GM12878 (cell line): Measurements from ENCODE around the gene CREB3. TPM values are rescaled to one million over a fixed set of nuclear protein-coding genes. Genes with fewer than 3 reads are reported as not detected.
A peak's percentile ranks its signal among the peaks of the same experiment; 100 is the strongest.

Experiments
- ATAC-seq: fragments of 200-7000 bp; cut with Tn5 transposase; 3 replicates; pipeline ENCODE4 v1.9.1; 2020; ENCODE audit warnings: mild to moderate bottlenecking, moderate library complexity
- BruUV-seq: library from RNA; stranded (reverse); fragments of 400-500 nt; replicated peaks from 2 replicates; lab custom pipeline; 2021; lab: Mats Ljungman, UMichigan
- CTCF ChIA-PET: fragments of 300-600 bp; sonication (Branson Sonifier 250); formaldehyde crosslinking; extraction: SDS; loops from one replicate; lab custom pipeline; 2021; ENCODE audit warnings: inconsistent platforms; lab: Yijun Ruan, JAX
- POLR2A ChIA-PET: fragments of 350-600 bp; formaldehyde crosslinking; extraction: SDS; loops from one replicate; lab custom pipeline; 2021; ENCODE audit warnings: inconsistent platforms; lab: Charles Lee
- RAD21 ChIA-PET: fragments of 300-600 bp; sonication (Branson Sonifier 250); formaldehyde crosslinking; loops from one replicate; lab custom pipeline; 2023; ENCODE audit warnings: antibody characterized with exemption; ENCODE audit not compliant: unreplicated experiment; lab: Charles Lee
- SMC1A ChIA-PET: fragments of 300-600 bp; sonication (Branson Sonifier 250); formaldehyde crosslinking; loops from one replicate; lab custom pipeline; 2023; ENCODE audit not compliant: unreplicated experiment, uncharacterized antibody; lab: Charles Lee
- DNase-seq: peaks from one replicate; pipeline ENCODE4 v3.0.0-alpha.2; 2011; ENCODE audit warnings: low read depth, low spot score
- FAIRE-seq: peaks from 3 replicates; lab custom pipeline; 2011; peaks lifted over from hg19 to GRCh38; lab: Jason Lieb, UNC
- H2AFZ ChIP-seq: 2 replicates; pipeline ENCODE4 v1.6.0; 2011; ENCODE audit warnings: low read depth, low read length, control low read depth; ENCODE audit not compliant: control insufficient read depth
- H3K27ac ChIP-seq: 2 replicates; pipeline ENCODE4 v1.5.1; 2011; ENCODE audit warnings: control low read depth; ENCODE audit not compliant: control insufficient read depth, insufficient read depth
- H3K27me3 ChIP-seq, 2 experiments: replicated peaks in 1 of 2; 2 replicates each; pipeline versions ENCODE4 v1.6.0 to v1.6.1; 2011; ENCODE audit warnings: low read length in 1 of 2; ENCODE audit not compliant: control insufficient read depth in 2 of 2, insufficient read depth in 2 of 2
- H3K36me3 ChIP-seq, 2 experiments: 2 replicates each; pipeline ENCODE4 v1.5.1; 2011; ENCODE audit warnings: low read length in 1 of 2; ENCODE audit not compliant: control insufficient read depth in 2 of 2, insufficient read depth in 2 of 2
- H3K4me1 ChIP-seq: 2 replicates; pipeline ENCODE4 v1.6.1; 2011; ENCODE audit warnings: mild to moderate bottlenecking, low read length, moderate library complexity, mixed read lengths; ENCODE audit not compliant: control insufficient read depth, insufficient read depth
- H3K4me2 ChIP-seq: 2 replicates; pipeline ENCODE4 v1.6.0; 2011; ENCODE audit warnings: control low read depth; ENCODE audit not compliant: control insufficient read depth, insufficient read depth
- H3K4me3 ChIP-seq: fragments of 200-600 bp; sonication (generic); 2 replicates; pipeline ENCODE4 v1.5.1; 2016
- H3K79me2 ChIP-seq: 2 replicates; pipeline ENCODE4 v1.6.0; 2011; ENCODE audit warnings: low read length; ENCODE audit not compliant: control insufficient read depth, insufficient read depth
- H3K9ac ChIP-seq: 2 replicates; pipeline ENCODE4 v1.8.0; 2011; ENCODE audit warnings: low read length, control low read depth, mixed read lengths; ENCODE audit not compliant: control insufficient read depth, insufficient read depth
- H3K9me3 ChIP-seq: replicated peaks from 3 replicates; pipeline ENCODE4 v1.5.1; 2011; ENCODE audit warnings: mild to moderate bottlenecking, low read length; ENCODE audit not compliant: control insufficient read depth, insufficient read depth
- H4K20me1 ChIP-seq: 2 replicates; pipeline ENCODE4 v1.6.0; 2011; ENCODE audit not compliant: control insufficient read depth, insufficient read depth
- BCL11A ChIP-seq: IDR thresholded peaks from 2 replicates; pipeline ENCODE4 v1.6.1; 2011; ENCODE audit warnings: low read depth, low read length
- CBX3 ChIP-seq: fragments of 200-600 bp; sonication (generic); IDR thresholded peaks from 2 replicates; pipeline ENCODE4 v1.6.1; 2016; ENCODE audit warnings: low read depth, borderline replicate concordance
- CHD2 ChIP-seq: IDR thresholded peaks from 2 replicates; pipeline ENCODE4 v1.6.1; 2011; ENCODE audit warnings: low read depth, low read length, improper control_type of control experiment, borderline replicate concordance
- CREB1 ChIP-seq: IDR thresholded peaks from 2 replicates; pipeline ENCODE4 v1.6.1; 2012; ENCODE audit warnings: low read depth, mild to moderate bottlenecking, inconsistent platforms
- GABPA ChIP-seq: IDR thresholded peaks from 2 replicates; pipeline ENCODE4 v1.6.1; 2014; ENCODE audit warnings: antibody characterized with exemption, low read depth, mild to moderate bottlenecking, inconsistent platforms
- GATAD2B ChIP-seq: fragments of 450-650 bp; conservative IDR thresholded peaks from 2 replicates; pipeline ENCODE4 v1.6.1; 2017; ENCODE audit warnings: low read depth, mild to moderate bottlenecking, moderate library complexity
- IKZF1 ChIP-seq: fragments of 450-650 bp; conservative IDR thresholded peaks from 2 replicates; pipeline ENCODE4 v1.6.1; 2017; ENCODE audit warnings: antibody characterized with exemption, mild to moderate bottlenecking
- IKZF2 ChIP-seq, 2 experiments: fragments of 450-650 bp; IDR thresholded peaks; 2 replicates each; pipeline ENCODE4 v1.6.1; 2017; ENCODE audit warnings: mild to moderate bottlenecking in 2 of 2, moderate library complexity in 2 of 2
- IRF4 ChIP-seq: IDR thresholded peaks from 2 replicates; pipeline ENCODE4 v1.6.1; 2011; ENCODE audit warnings: low read depth, low read length
- KAT2A ChIP-seq: conservative IDR thresholded peaks from 2 replicates; pipeline ENCODE4 v1.6.1; 2011; ENCODE audit warnings: low read depth, low read length; ENCODE audit not compliant: control insufficient read depth
- MEF2A ChIP-seq: IDR thresholded peaks from 2 replicates; pipeline ENCODE4 v1.6.1; 2011; ENCODE audit warnings: low read depth, mild to moderate bottlenecking, low read length, moderate library complexity; ENCODE audit not compliant: insufficient read depth
- MXI1 ChIP-seq: fragments of 150-350 bp; IDR thresholded peaks from 2 replicates; pipeline ENCODE4 v1.6.1; 2011; ENCODE audit warnings: low read depth, mild to moderate bottlenecking, inconsistent platforms, low read length, improper control_type of control experiment
- MYC ChIP-seq: IDR thresholded peaks from 2 replicates; pipeline ENCODE4 v1.6.1; 2011; ENCODE audit warnings: mild to moderate bottlenecking, low read length, moderate library complexity, inconsistent platforms; ENCODE audit not compliant: insufficient read depth, insufficient replicate concordance, insufficient read length, severe bottlenecking
- POLR2A ChIP-seq: IDR thresholded peaks from 2 replicates; pipeline ENCODE4 v1.6.1; 2011; ENCODE audit warnings: low read depth, mild to moderate bottlenecking, low read length
- RUNX3 ChIP-seq: IDR thresholded peaks from 2 replicates; pipeline ENCODE4 v1.6.1; 2012; ENCODE audit warnings: low read length, inconsistent platforms
- YY1 ChIP-seq: IDR thresholded peaks from 2 replicates; pipeline ENCODE4 v1.6.1; 2011; ENCODE audit warnings: low read depth, mild to moderate bottlenecking, low read length
- ZNF207 ChIP-seq: fragments of 450-650 bp; IDR thresholded peaks from 2 replicates; pipeline ENCODE4 v1.6.1; 2014; ENCODE audit warnings: antibody characterized with exemption, mild to moderate bottlenecking, borderline replicate concordance
- WGBS: methylation state at CpG from one replicate; pipeline ENCODE4 v1.1.6; 2016; ENCODE audit warnings: low lambda C conversion rate; ENCODE audit not compliant: insufficient replicate concordance, insufficient coverage; ENCODE audit errors: missing lambda C conversion rate; 5-methylcytosine and 5-hydroxymethylcytosine counted together
- in situ Hi-C: fragments of 300-500 bp; cut with MboI; formaldehyde crosslinking; loops from 9 replicates; pipeline ENCODE4 v1.14.3; 2018; ENCODE audit warnings: mixed read lengths
- intact Hi-C: fragments of 100-400 bp; cut with micrococcal nuclease; formaldehyde crosslinking; loops from one replicate; pipeline ENCODE4 v1.14.2; 2022; ENCODE audit not compliant: unreplicated experiment
- polyA plus RNA-seq, 11 experiments: library from polyadenylated mRNA; depleted of rRNA in 4 of 11; unstranded in 6 of 11; stranded (reverse) in 5 of 11; fragments of >200 nt; fragmentation: Nextera tagmentation in 4 of 11; fragmentation: Illumina TruSeq in 1 of 11; extraction: Ambion mirVana in 4 of 11; extraction: Trizol in 1 of 11; gene quantifications; 1 replicate in 1 of 11; 2 replicates in 10 of 11; pipeline versions ENCODE4 v1.2.1 to v1.2.3, GENCODE V29; 2011 to 2016; ENCODE audit warnings: inconsistent platforms in 2 of 11, missing spikeins in 2 of 11, low read depth in 1 of 11
- total RNA-seq, 4 experiments: library from RNA; depleted of rRNA in 3 of 4; stranded (reverse); fragments of >200 nt in 3 of 4; fragmentation: Illumina TruSeq in 1 of 4; extraction: Trizol in 1 of 4; gene quantifications; 2 replicates each; pipeline versions ENCODE4 v1.2.1 to v1.2.3, GENCODE V29; 2013 to 2021
- TF ChIP-seq, protein P1 (sequence below): fragments of 450-650 bp; IDR thresholded peaks from 2 replicates; pipeline ENCODE4 v1.6.1; 2017; ENCODE audit warnings: borderline replicate concordance

The CREB3 gene
- total and polyA plus RNA-seq, 10 of the 15 experiments (the other 5 are each of a cell fraction or from before 2014, with no cell fraction given) = 9.8 to 38.9 (median 19.8) TPM

DNA sequence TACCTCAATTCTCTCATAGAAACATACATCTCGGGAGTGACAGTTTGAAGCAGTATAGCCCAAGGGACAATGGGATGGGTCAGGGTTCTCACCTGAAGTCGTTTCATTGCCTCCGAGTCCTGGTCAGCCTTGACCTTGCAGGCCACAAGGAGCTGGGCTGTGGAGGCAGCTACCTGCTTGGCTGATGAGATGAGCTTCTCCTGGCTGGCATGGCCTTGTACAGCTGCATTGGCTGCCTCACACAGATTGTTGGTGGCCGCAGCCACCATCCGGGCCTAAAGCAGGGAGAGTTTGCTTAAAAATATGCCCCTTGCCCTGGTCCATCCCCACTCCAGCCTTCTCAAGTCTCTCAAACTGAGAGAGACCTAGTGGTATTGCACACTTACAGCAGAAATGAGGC is 34.2 kb upstream of the CREB3 start:
- Histone ChIP-seq H4K20me1 (no peaks in the 10 kb centered on the region), H2AFZ (no peak overlapping the region), H3K9ac (no peak overlapping the region), H3K9me3 (no peaks in the 10 kb centered on the region), H3K4me1 (no peaks in the 10 kb centered on the region), H3K36me3 (peaks cover 36 to 59% of the 10 kb centered on the region in 2 experiments), H3K27me3 (no peaks in the 10 kb centered on the region), H3K4me3 (no peak overlapping the region), H3K79me2 (no peaks in the 10 kb centered on the region), H3K4me2 (no peak overlapping the region), H3K27ac (no peak overlapping the region)
- CTCF ChIA-PET = interaction anchor here (0.9 to 15.2 kb wide), 9 partner anchors 9 to 52 kb away, joined by 3 to 227 read pairs (median 33); partner anchors contain the start of genes ARHGEF39, CCDC107, GBA2 and RGP1
- intact Hi-C loops (no loop called here), in situ Hi-C loops (no loop called here)
- RAD21 ChIA-PET = interaction anchor here (2.8 kb wide), 1 partner anchor 37 kb away, joined by 13 read pairs; no protein-coding TSS in a partner anchor
- FAIRE-seq = no peak
- no peak for DNase-seq
- 100% methylated on average over 5 of the region's 5 CpGs for WGBS
- no peak for ATAC-seq
- SMC1A ChIA-PET = no interaction called here
- POLR2A ChIA-PET = interaction anchor here (0.5 to 2.2 kb wide), 2 partner anchors 12 to 37 kb away, joined by 4 to 6 read pairs; no protein-coding TSS in a partner anchor
- TF ChIP-seq POLR2A = peak; percentile 49; the same call in 1 of the 2 replicates
- no peak for TF ChIP-seq IKZF1
- no TSS peak for BruUV-seq

GRCh38 chr9:35700031-35700430 is 32.4 kb upstream of the CREB3 start:
- TF ChIP-seq IKZF2 (IDR thresholded peaks at IDR 0.05) (no peak), MYC (no peak), KAT2A (no peak), YY1 (no peak), GATAD2B (no peak), CHD2 (no peak), BCL11A (no peak), ZNF207 (no peak), CREB1 (no peak), MEF2A (no peak), IRF4 (no peak), MXI1 (no peak), CBX3 (no peak), RUNX3 (no peak), GABPA (no peak)
- TF ChIP-seq, protein P1, sequence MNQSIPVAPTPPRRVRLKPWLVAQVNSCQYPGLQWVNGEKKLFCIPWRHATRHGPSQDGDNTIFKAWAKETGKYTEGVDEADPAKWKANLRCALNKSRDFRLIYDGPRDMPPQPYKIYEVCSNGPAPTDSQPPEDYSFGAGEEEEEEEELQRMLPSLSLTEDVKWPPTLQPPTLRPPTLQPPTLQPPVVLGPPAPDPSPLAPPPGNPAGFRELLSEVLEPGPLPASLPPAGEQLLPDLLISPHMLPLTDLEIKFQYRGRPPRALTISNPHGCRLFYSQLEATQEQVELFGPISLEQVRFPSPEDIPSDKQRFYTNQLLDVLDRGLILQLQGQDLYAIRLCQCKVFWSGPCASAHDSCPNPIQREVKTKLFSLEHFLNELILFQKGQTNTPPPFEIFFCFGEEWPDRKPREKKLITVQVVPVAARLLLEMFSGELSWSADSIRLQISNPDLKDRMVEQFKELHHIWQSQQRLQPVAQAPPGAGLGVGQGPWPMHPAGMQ = no peak
- FAIRE-seq (no peak), ATAC-seq (no peak), DNase-seq (no peak)
- WGBS = 93% methylated on average over 11 of the region's 11 CpGs
- no TSS peak for BruUV-seq
- no peaks in the 10 kb centered on the region for H4K20me1 ChIP-seq
- no peaks in the 10 kb centered on the region for H3K4me1 ChIP-seq
- no peaks in the 10 kb centered on the region for H3K9me3 ChIP-seq
- ChIA-PET CTCF (interaction anchor here (0.6 to 15.2 kb wide), 3 partner anchors 39 to 100 kb away, joined by 3 to 227 read pairs (median 57); partner anchors contain the start of genes ARHGEF39, CCDC107 and RMRP), SMC1A (no interaction called here), POLR2A (no interaction called here), RAD21 (no interaction called here)
- H3K36me3 ChIP-seq = peaks cover 54 to 77% of the 10 kb centered on the region in 2 experiments
- no peaks in the 10 kb centered on the region for H3K79me2 ChIP-seq
- H3K27me3 ChIP-seq = no peaks in the 10 kb centered on the region
- H3K4me2 ChIP-seq = no peak overlapping the region
- H3K27ac ChIP-seq = no peak overlapping the region
- no peak overlapping the region for H3K9ac ChIP-seq
- intact Hi-C loops = no loop called here
- in situ Hi-C loops = no loop called here
- H2AFZ ChIP-seq = no peak overlapping the region
- no peak overlapping the region for H3K4me3 ChIP-seq
